KOPT-K1 (cell line): Measurements from ENCODE around the gene GON4L.

Experiments
- H3K27ac ChIP-seq: fragments of 200-600 bp; sonication (generic); 2 replicates; pipeline ENCODE4 v1.5.1; 2016; ENCODE audit warnings: antibody characterized with exemption, mild to moderate bottlenecking, low read depth, low read length; ENCODE audit not compliant: poor library complexity, severe bottlenecking
- H3K36me3 ChIP-seq: fragments of 200-600 bp; sonication (generic); 2 replicates; pipeline ENCODE4 v1.5.1; 2017; ENCODE audit warnings: antibody characterized with exemption, mild to moderate bottlenecking, low read length, moderate library complexity; ENCODE audit not compliant: insufficient read depth
- H3K9me3 ChIP-seq: fragments of 200-600 bp; sonication (generic); 2 replicates; pipeline ENCODE4 v1.5.1; 2017; ENCODE audit warnings: antibody characterized with exemption, low read length, mild to moderate bottlenecking; ENCODE audit not compliant: insufficient read depth, poor library complexity, severe bottlenecking

GON4L gene

GRCh38 chr1:155884031-155884960 is 27.3 kb upstream of the GON4L start:
- H3K27ac ChIP-seq: no peak overlapping the region
- no peaks in the 10 kb centered on the region for H3K36me3 ChIP-seq
- no peaks in the 10 kb centered on the region for H3K9me3 ChIP-seq

DNA sequence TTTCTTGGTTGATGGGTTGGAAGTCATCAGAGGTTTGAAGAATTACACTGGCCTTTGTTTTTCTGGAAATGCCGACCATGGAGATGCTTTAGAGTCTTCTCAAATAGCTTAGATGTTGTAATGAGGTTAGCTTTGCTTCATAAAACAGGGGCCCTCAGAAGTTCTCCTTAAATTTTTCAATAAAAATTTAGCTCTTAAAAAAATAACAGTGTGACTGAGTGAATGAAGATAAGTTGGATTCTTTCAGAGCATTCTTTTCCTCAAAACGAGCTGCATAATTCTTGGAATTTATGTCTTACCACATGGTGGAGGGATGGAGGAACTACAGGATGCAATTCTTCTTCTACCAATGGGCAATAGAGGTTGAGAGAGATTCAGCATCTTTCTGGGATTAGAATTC is 25.8 kb upstream of the GON4L start:
- Histone ChIP-seq H3K36me3 (no peaks in the 10 kb centered on the region), H3K9me3 (no peaks in the 10 kb centered on the region), H3K27ac (no peak overlapping the region)

GRCh38 chr1:155882235-155882634 is 25.2 kb upstream of the GON4L start:
- no peaks in the 10 kb centered on the region for H3K36me3 ChIP-seq

DNA sequence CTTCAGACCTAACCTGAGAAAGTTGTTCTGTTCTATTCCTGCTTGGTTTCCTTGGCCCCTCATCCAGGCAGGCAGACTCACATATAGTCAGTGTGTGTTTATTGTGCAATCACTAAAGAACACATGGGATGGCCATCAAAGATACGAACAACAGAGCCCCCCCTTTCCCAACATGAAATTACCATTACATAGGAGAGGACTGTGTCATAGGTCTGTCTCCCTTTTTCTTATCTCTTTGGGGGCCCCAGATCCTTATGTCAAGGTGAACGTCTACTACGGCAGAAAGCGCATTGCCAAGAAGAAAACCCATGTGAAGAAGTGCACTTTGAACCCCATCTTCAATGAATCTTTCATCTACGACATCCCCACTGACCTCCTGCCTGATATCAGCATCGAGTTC is 23.9 kb upstream of the GON4L start:
- Histone ChIP-seq H3K36me3 (no peaks in the 10 kb centered on the region), H3K9me3 (no peaks in the 10 kb centered on the region), H3K27ac (no peak overlapping the region)

More at GRCh38 chr1:155882235-155882634, 25.2 kb upstream of the GON4L start:
- Histone ChIP-seq H3K27ac (no peak overlapping the region), H3K9me3 (no peaks in the 10 kb centered on the region)

GRCh38 chr1:155880251-155880650 is 23.2 kb upstream of the GON4L start:
- Histone ChIP-seq H3K9me3 (no peaks in the 10 kb centered on the region), H3K27ac (no peak overlapping the region), H3K36me3 (no peaks in the 10 kb centered on the region)

- Histone ChIP-seq H3K27ac (no peak overlapping the region), H3K9me3 (no peaks in the 10 kb centered on the region), H3K36me3 (no peaks in the 10 kb centered on the region)
These were observed 20.9 kb upstream of the GON4L start for GRCh38 chr1:155877945-155878344.

GRCh38 chr1:155873860-155874259 is 16.8 kb upstream of the GON4L start:
- Histone ChIP-seq H3K27ac (no peak overlapping the region), H3K9me3 (no peaks in the 10 kb centered on the region), H3K36me3 (no peaks in the 10 kb centered on the region)

DNA sequence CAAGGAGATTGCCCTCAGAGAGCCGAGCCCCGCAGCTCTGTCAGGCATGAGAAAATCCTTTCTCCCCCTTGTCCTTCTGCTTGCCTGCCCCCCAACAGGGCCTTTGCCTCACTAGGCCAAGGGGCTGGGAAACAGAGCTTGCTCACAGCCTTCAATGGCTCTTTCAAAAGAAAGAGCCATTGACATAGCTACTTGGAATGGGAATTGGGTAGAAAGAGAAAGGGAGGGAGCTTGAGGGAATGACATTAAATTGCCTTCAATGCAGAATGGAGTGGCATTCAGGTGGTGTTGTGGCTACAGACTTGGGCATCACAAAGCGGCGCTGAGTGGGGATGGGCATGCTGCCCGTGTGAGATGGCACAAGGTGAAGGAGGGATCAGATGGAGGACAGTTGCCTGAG is 15.5 kb upstream of the GON4L start:
- Histone ChIP-seq H3K36me3 (no peaks in the 10 kb centered on the region), H3K27ac (no peak overlapping the region), H3K9me3 (no peaks in the 10 kb centered on the region)

- Histone ChIP-seq H3K36me3 (no peaks in the 10 kb centered on the region), H3K9me3 (no peaks in the 10 kb centered on the region), H3K27ac (no peak overlapping the region)
These were observed 14.4 kb upstream of the GON4L start for GRCh38 chr1:155871390-155871789.

DNA sequence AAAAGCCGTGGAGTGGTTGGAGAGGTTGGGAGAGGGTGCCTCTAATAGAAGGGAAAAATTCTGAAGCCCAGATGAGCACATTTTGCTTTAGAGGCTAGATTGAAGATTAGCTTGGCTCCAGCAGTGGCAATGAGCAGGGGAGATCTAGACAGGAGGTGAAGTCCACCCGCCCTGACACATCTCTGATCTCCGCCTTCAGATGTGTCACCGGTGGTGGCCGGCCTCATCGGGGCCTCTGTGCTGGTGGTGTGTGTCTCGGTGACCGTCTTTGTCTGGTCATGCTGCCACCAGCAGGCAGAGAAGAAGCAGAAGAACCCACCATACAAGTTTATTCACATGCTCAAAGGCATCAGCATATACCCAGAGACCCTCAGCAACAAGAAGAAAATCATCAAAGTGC is 10.8 kb upstream of the GON4L start:
- H3K36me3 ChIP-seq: no peaks in the 10 kb centered on the region
- no peak overlapping the region for H3K27ac ChIP-seq
- H3K9me3 ChIP-seq: no peaks in the 10 kb centered on the region

GRCh38 chr1:155864393-155864792 is 7.4 kb upstream of the GON4L start:
- Histone ChIP-seq H3K36me3 (no peaks in the 10 kb centered on the region), H3K9me3 (no peaks in the 10 kb centered on the region), H3K27ac (no peak overlapping the region)

DNA sequence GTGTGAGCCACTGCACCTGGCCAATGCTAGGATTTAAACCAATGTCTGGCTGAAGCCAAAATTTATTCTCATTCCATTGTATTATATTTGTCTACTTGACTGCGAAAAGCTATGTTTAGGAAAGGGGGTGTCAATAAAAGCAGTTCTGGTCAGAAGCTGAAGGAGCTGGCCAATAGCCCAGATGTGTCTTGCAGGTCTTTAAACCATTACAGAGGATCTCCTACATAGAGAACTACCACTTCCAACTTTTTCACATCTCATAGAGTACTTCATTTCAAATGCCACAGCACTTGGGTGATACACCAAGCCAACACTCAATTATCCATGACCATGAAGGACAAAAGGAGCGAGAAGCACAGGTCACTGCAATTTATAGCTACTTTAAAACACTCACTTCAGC is 4.9 kb upstream of the GON4L start:
- Histone ChIP-seq H3K36me3 (no peaks in the 10 kb centered on the region), H3K9me3 (no peaks in the 10 kb centered on the region), H3K27ac (no peak overlapping the region)

DNA sequence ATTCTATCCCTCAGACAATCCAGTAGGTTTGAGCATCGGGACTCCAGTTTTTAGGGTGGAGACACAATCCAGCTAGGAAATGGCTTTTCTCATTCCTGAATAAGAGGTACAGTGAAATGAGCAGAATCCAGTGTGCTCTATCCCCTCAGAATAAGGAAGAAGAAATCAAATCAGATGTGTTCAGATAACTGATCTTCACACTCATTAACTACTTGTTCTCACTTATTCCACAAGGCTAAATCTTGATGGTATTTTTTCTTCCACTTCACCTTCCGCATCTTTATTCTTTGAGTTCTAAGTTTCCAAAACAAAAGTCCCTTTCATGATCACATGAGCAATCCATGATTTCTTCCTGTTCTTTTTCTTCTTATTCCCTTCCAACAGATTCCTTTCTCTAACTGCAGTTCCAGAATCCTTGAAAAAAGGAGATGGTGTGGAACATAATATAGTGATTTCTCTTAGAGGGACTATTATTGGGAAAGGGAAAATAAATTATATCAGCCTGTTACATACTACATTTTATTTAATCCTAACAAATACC is 4.0 kb upstream of the GON4L start:
- H3K27ac ChIP-seq: no peak overlapping the region
- no peaks in the 10 kb centered on the region for H3K36me3 ChIP-seq
- no peaks in the 10 kb centered on the region for H3K9me3 ChIP-seq

GRCh38 chr1:155859881-155860871 is 3.2 kb upstream of the GON4L start:
- Histone ChIP-seq H3K36me3 (peaks cover 3% of the 10 kb centered on the region), H3K9me3 (no peaks in the 10 kb centered on the region), H3K27ac (no peak overlapping the region)

- Histone ChIP-seq H3K9me3 (no peaks in the 10 kb centered on the region), H3K27ac (peak within 1 kb of the TSS; percentile 25), H3K36me3 (peaks cover 12% of the 10 kb centered on the region)
These were observed 2.3 kb upstream of the GON4L start, which contains the start of gene SYT11 for GRCh38 chr1:155859234-155859829. Gene SYT11, plus strand, starts transcription at chr1:155859567. Its CDS starts 195 bp downstream, at chr1:155859762.
